ENCODE measurements around the gene ZCCHC8.
"Not testable (repeated sequence)": the region's sequence is repeated elsewhere in the genome, so short reads cannot be mapped to it uniquely, and the experiment has no call there.

GRCh38 chr12:122487807-122488206 lies 12.9 kb downstream of the ZCCHC8 start:
- TF ChIP-seq CTCF (IDR thresholded peaks at IDR 0.05 in 2 of 3, conservative IDR thresholded peaks at IDR 0.05 in 1 of 3; ENCODE audit: borderline replicate concordance in 1 of 3, insufficient read depth in 1 of 3, low read depth in 2 of 3, low read length in 2 of 3); POLR2A (IDR thresholded peaks at IDR 0.05; ENCODE audit: borderline replicate concordance, extremely low read depth, insufficient read depth, insufficient read length); YY1 (IDR thresholded peaks at IDR 0.05; ENCODE audit: extremely low read depth, insufficient replicate concordance, low read depth, low read length); EZH2 (IDR thresholded peaks at IDR 0.05): not testable (repeated sequence)
- TF ChIP-seq, protein P1, sequence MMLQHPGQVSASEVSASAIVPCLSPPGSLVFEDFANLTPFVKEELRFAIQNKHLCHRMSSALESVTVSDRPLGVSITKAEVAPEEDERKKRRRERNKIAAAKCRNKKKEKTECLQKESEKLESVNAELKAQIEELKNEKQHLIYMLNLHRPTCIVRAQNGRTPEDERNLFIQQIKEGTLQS (IDR thresholded peaks at IDR 0.05): not testable (repeated sequence)

Measured in HCT116 (cell line).